HG03135 (cell line): Measurements from ENCODE around the gene ARMH3.
"Not testable (repeated sequence)": the region's sequence is repeated elsewhere in the genome, so short reads cannot be mapped to it uniquely, and the experiment has no call there.

Experiments
- ATAC-seq: cut with Tn5 transposase; IDR thresholded peaks from one replicate; pipeline ENCODE4 v1.9.1; 2021; ENCODE audit warnings: mild to moderate bottlenecking, moderate library complexity; ENCODE audit not compliant: unreplicated experiment

Gene ARMH3

DNA sequence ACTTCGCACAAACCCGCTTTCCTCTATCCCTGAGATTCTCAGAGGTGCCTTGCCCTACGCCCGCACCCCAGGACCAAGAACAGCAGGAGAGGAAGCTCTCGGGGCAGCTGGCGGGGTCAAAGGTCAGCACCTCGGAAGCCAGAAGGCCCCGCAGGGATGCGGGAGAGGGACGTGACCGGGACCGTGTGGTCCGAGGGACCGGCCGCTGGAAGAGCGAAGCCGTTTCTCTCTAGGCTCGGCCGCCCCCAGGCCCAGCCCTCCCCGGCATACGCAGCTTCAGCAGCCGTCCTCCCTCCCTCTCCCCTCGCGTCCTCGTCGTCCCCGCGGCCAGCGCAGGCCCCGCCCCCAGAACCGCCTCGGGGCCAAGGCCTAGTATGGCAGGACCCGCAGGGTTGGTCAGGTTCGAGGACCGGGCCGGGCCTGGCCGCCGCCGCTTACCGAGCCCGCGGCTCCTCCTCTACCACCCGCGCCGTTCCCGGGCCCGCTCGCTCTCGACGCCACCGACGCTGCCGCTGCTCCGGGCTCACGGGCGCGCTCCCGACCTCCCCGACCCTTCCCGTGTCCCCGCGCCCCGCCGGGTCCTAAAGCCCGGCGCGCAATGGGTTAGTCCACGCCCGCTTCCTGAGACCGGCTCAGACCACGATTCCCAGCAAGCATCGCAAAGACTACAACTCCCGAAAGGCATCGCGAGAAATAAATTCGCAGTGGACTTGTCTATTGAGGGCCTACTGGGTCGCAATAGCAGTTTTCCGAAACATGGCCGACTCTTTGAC is at the start of gene ARMH3:
TSS of gene ARMH3 (minus strand) at position 527 of the 773 bp plus-strand sequence. CDS start 16,059 bp downstream, outside the sequence.
- ATAC-seq: peak; percentile 93

- ATAC-seq: no peak
Observed at GRCh38 chr10:102102421-102102820, 46.4 kb upstream of the ARMH3 start.

DNA sequence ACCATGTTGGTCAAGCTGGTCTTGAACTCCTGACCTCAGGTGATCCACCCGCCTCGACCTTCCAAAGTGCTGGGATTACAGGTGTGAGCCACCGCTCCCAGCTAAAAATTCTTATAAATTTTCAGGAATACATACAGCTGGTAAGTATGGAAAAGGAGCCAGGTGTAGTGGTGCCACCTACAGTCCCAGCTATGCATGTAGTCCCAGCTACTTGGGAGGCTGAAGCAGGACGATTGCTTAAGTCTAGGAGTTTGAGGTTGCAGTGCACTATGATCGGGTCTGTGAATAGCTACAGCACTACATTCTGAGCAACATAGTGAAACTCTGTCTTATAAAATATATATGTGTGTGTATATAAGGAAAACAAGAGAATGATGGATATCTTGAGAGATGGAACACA is 45.2 kb upstream of the ARMH3 start:
- no peak for ATAC-seq

DNA sequence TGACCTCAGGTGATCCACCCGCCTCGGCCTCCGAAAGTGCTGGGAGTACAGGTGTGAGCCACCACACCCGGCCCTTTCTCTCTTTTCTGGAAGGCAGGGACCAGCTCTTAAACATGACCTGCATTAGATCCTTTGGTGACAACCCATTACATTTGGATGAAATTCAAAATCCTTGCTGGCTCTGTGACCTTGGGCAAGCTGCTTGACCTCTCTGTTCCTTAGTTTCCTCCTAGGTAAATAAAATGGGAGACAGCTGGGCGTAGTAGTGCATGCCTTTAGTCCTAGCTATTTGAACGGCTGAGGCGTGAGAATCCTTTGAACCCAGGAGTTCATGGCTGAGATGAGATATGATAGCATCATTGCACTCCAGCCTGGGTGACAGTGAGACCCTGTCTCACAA is 40.5 kb upstream of the ARMH3 start:
- ATAC-seq: no peak

DNA sequence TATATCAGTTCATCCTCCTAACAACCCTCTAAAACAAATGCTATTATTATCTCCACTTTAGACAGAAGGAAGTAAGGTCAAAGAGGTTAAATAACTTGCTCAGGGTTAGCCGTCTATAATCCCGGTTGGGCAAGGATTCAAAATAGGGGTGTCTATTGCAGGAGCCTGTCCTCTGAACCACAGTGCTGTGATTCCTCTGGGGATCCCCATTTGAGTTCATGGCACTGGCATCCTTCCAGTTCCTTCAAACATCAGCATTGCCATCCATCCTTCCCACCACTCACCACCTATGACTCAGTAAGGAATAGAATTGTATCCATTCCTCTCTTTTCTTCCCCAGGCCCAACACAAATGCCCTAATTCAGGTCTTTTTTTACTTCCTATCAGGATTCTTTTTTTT is 34.8 kb upstream of the ARMH3 start:
- no peak for ATAC-seq

DNA sequence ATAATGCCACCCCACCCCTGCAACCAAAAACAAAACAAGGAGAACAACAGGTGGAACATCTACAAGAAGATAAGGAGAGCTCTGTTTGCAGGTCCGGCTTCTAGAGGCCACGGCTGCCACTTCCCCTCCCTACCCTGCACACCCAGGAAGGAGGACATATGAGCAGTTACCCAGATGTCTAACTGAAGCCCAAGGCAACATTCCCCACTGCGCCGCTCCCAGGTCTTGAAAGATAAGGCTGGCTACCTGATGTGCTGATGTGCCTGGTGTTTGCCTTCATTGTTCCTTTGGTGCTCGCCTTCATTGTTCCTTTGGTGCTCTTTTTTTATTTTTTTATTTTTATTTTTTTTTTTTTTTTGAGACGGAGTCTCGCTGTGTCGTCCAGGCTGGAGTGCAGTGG is 30.2 kb upstream of the ARMH3 start:
- no peak for ATAC-seq

- ATAC-seq: no peak
Observed at GRCh38 chr10:102085336-102085735, 29.4 kb upstream of the ARMH3 start.

DNA sequence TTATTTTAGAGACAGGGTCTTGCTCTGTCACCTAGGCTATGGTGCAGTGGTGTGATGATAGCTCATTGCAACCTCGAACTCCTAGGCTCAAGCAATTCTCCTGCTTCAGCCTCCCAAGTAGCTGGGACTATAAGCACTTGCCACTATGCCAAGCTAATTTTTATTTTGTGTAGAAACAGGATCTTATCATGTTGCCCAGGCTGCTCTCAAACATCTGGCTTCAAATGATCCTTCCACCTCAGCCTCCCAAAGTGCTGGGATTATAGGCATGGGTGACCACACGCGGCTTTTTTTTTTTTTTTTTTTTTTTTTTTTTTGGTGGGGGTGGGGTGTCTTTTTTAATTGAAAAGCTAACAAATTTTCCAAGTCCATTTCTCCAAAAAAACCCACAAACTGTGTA is 27.6 kb upstream of the ARMH3 start:
- ATAC-seq: no peak

GRCh38 chr10:102072673-102073527 is 16.9 kb upstream of the ARMH3 start:
- ATAC-seq: no peak

DNA sequence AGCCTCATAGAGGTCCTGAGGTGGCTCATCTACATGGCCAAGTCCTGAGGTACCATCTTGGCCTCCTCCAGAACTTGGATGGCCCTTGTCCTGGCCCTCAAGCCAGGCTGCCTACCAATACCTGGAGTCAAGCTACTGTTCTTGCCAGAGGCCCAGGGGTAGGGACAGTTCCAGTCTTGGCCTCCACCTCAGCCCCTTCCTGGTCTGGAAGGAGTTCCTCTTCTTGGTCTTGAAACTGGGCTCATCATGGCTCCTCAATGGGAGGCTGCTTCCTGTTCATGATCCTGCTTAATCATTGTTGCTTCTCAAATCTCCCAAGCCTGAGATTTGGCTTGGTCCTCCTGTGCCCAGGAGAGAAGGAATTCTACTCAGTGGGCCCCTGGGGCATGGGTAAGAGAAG is 13.1 kb upstream of the ARMH3 start:
- no peak for ATAC-seq

DNA sequence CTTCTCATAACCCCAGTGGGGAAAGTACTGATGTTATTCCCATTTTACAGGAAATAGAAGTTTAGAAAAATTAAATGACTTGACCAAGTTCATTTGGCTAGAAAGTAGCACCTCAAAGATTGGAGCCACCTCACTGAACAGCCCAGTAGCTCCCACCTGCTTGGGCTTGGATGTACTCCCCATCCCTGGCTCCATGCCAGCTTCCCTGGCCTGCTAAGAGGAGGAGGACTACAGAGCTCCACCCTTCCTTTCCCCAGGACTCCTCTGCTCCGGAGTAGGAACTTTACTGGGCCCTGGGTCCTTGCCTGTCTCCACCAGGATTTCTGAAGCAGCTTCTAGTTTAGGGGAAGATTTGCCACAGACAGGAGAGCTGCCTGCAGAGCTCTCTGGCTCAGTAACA is 12.2 kb upstream of the ARMH3 start:
- no peak for ATAC-seq

DNA sequence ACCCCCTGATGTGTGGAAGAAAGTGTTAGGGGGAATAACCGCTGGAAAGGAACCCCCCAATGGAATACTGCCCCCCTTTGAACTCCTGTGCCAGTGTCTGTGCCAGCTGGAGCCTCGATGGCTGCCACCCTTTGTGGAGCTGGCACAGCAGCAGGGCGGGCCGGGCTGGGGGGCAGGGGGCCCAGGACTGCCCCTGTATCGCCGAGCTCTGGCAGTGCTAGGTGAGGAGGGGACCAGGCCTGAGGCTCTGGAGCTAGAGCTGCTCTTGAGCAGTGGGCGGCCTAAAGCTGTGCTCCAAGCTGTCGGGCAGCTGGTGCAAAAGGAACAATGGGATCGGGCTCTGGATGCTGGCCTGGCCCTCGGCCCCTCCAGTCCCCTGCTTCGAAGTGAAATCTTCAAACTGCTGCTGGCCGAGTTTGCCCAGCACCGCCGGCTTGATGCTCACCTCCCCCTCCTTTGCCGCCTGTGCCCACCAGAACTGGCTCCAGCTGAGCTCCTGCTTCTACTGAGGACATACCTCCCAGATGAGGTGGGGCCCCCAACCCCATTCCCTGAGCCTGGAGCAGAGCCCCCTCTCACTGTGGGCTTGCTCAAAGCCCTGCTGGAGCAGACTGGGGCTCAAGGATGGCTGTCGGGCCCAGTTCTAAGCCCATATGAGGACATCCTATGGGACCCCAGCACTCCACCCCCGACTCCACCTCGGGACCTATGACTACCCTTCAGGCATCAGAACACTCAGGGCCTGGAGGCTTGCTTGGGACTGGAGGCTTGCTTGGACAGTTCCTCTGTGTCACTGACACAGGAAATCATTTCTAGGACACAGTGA is 11.3 kb upstream of the ARMH3 start:
- ATAC-seq: no peak

- no peak for ATAC-seq
Observed at GRCh38 chr10:102066399-102067088, 10.6 kb upstream of the ARMH3 start.

- ATAC-seq: peak; percentile 28
Observed at GRCh38 chr10:102065561-102066398, 9.8 kb upstream of the ARMH3 start.

GRCh38 chr10:102064868-102065560 is 9.0 kb upstream of the ARMH3 start, which contains the start of gene HPS6:
Gene HPS6 (plus strand): TSS chr10:102065349. CDS start chr10:102065475, 126 bp downstream.
- peak; percentile 95 for ATAC-seq

- ATAC-seq: no peak
Observed at GRCh38 chr10:102064503-102064867, 8.5 kb upstream of the ARMH3 start.

- no peak for ATAC-seq
Observed at GRCh38 chr10:102059987-102060386, 4.0 kb upstream of the ARMH3 start.

- ATAC-seq: not testable (repeated sequence)
Observed at GRCh38 chr10:102054881-102055646, 909 bp downstream of the ARMH3 start.
